Measurements from ENCODE around the gene SLC9C1.

SLC9C1 gene

DNA sequence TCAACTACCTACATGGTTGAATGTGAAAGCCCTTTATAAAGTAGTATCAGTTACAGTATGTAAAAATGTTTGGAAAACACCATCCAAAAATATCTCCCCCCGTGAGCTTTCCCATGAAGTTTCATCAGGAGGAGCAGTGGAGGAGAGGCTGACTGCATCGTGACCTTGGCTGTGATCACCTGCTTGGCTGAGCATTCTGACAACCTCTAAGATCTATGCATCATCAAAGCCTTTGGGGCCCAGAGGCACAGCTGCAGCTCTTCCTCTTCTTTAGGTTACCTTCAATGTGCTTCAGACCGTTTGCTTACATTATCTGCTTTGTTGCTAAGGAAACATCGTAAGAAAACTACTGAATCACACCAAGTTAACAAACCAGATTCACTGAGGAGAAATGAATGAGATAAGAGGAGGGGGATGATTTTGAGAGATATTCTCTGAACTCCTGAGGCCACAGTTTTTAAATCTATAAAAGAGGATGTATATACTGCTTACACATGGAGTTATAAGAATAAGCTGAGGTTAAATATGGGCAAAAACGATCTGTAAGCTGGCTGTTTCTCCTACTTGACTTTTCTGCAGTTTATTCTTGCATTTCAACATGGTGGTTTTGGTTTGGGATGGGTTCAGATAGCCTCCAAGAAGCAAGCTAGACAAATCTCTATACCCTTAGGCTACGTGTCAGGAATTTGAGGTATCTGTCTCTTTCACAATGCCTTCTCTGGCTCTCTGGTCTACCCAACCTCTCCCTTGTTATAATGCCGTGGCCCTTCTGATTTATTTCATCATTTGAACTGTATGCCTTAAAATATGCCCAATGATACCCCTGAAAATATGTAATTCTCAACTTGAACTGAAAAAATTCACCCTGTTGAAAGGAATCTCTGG lies 164.9 kb downstream of the SLC9C1 start:
- no peak for DNase-seq

- DNase-seq = no peak
Observed at GRCh38 chr3:112127522-112128494, 166.2 kb downstream of the SLC9C1 start.

DNA sequence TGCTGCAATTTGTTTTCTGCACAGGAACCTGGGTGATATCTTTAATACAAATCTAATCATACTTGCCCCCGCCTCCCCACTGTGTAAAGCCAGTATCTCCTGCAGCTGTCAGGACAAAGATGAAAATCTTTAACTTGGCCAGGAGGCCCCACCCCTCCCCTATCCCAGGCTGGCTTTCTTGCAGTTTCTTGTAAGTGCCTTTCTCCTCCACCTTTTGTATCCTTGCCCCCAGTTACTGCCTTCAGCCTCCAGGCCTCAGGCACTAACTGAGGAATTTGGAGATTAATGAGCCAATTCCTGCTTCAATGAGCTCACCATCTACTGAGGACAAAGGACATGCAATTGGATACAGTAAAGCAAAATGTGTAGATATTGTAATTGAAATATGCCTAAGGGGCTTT lies 167.5 kb downstream of the SLC9C1 start:
- no peak for DNase-seq

DNA sequence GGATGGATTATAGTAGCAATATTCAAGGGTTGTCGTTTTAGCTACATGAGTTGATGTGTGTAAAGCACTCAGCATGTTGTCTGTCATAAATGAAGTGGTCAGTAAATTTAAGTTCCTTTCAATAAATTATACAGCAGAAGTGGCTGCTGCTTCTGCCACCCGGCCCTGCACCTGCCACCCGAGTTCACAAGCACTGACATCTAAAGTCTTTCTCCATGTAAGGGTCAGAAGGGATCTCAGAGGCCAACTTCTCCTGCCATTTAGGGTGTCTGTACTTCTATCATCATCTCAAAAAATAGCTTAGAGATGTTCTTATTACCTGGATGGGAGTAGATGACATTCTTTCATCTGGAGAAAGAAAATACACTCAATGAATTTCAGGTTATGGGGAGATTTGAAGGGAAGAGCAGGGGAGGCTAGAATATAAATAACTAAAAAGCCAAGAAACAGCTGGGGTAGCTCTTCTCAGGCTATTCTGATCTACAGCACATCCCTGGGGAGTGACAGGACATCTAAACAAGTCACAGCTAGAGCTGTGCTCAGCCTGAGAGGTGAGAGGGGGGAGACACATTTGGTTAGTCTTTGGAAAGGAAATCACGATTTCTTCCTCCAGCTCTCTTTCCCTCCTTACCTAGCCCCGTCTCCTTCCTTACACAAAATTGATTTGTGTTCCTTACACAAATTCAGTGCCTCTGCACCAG lies 169.0 kb downstream of the SLC9C1 start:
- DNase-seq = no peak

GRCh38 chr3:112123548-112123947 lies 170.5 kb downstream of the SLC9C1 start:
- no peak for DNase-seq

- no peak for DNase-seq
Observed at GRCh38 chr3:112122870-112123269, 171.1 kb downstream of the SLC9C1 start.

DNA sequence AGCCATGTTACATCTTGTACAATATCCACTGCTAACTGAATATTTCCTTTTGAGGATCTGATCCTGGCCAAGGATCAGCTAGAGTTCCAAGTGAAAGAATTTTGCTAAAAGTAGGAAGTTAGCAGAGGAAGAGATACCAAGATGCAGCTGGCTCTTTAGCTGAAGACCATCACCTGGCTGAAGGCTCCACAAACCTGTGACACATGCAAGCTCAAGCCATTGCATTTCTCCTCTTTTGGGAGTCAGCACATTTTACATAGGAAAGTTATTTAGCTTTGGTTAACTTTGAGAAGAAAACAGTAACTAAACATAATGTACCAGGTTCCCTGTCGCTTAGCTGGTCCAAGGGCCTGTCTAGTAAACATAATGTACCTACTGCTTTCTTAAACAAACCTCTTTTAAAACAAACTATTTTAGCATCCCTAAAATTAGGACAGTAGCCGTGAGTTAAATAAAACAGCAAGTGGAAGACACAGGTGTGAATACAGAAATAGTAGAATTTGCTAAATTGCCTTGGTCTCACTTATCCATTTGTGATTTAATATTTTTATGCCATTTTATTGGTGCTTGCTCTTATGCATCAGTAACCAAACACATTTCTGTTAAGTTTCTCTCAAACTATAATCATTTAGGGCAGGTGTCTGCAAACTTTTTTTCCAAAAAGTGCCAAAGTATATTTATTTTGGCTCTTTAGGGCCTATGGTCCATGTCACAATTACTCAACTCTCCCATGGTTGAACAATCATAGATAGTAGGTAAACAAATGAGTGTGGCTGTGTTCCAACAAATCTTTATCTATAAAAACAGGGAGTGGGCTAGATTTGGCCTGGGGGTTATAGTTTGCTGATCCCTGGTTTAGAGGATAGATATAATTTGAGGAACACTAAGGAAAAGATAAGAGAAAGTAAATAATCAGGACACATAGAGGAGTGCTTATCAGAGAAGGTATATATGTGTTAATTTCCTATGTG lies 172.2 kb downstream of the SLC9C1 start:
- no peak for DNase-seq

DNA sequence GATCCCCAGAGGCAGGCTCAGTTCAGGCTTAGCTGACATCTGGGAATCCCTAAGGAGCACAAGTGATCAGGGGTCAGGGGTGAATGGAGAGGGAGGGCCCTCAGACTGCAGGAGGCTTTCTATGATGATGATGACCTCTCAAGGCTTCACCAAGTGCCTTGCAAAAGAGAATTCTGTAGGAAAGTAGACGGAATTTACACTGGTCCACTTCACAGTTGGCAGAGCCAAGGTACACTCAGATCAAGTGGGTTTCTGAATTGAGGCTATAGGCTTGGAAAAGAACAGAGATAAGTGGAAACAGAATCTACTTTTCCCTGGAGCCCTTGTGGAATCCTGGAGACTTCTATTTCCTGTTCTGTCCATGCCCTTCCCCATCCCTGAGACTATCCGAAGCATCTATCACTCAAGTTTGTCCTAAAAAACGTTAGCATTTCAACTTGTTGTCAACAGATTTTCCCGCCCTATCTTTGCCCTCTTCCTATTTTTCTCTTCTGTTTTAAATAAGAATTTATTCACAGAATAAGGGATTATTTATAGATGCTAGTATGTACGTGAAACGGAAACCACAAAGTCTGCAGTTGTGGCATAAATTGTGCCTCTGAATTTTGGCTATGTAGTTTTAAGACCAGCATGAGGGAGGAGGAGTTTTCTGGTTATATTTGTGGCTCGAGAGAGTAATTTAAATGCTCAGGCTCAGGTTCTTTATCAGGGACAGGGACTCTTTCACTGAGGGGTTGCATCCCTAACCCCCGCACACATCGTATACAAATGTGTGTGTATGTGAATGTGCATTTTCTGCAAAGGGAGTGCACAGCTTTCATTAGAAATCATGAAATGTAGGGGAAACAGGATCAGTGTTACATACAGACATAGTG lies 173.8 kb downstream of the SLC9C1 start:
- no peak for DNase-seq

DNA sequence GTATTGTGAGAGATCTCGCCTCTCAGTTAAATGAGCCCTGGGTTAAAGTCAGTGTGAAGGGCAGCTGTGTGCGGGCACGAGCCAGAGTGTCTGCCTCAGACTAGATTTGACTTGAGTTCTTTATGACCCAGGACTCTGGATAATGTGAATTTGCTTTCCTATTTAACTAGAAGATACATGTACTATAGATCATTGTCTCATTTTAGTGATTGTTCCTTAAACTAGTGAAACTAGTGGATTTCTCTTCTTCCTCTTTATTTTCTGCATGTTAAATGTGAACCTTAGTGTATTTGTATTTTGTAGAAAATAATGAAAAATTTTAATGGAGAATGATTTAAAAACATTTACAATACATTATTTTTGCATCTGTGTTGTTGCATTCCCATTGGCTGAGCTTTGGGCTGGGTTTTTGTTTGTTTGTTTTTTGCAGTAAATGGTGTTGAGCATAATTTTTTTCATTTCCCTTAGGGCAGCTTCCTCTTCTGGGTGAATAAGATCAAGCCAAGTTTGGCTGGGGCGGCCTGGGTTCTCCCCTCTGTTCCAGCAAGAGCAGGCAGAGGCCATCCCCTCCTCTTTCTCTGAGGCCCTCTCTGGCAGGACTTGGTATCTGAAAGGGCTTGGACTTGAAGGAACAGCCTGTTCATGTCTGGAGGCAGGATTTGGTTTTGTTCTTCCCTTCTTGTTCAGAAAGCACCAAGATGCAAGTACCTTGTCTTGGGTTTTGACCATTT lies 176.0 kb downstream of the SLC9C1 start:
- DNase-seq = no peak

DNA sequence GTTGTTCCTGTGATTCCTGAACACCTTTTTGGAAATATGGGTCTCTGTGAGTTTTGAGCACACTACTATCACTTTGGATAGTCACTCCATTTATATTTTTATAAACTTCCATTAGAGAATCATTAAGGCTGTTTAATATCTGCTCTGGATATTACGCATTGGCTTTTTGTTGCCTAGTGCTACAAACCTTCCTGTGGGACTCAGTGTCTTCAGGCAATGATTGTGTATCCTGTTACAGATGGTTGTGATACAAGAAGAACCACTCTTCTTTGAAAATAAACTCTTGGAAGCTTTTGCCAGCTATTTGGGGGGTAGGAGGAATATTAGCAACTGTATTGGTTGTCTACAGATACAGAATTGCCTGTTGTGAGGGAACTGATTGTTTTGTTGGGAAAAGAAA lies 176.6 kb downstream of the SLC9C1 start:
- no peak for DNase-seq

DNA sequence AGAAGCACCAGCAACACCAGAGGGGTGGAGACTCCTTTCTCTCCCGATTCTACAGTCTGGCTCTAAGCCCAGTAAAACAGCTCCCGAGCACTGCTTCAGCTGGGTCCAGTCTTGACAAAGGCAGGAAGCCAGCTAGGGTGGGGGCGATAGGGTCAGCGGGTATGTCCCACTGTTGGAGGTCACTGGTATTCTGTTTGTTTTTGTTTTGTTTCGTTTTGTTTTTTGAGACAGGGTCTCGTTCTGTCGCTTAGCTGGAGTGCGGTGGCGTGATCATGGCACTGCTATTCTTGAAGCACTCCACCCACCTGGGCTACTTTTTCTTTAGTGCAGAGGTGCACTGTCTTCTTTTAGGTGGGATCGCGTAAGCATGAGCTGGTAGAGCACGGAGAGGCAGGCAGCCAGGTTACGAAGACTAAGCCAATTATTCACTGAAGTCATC lies 177.2 kb downstream of the SLC9C1 start:
- DNase-seq = no peak

- no peak for DNase-seq
Observed at GRCh38 chr3:112115806-112116383, 178.1 kb downstream of the SLC9C1 start.

GRCh38 chr3:112115161-112115739 lies 178.8 kb downstream of the SLC9C1 start:
- DNase-seq = no peak

DNA sequence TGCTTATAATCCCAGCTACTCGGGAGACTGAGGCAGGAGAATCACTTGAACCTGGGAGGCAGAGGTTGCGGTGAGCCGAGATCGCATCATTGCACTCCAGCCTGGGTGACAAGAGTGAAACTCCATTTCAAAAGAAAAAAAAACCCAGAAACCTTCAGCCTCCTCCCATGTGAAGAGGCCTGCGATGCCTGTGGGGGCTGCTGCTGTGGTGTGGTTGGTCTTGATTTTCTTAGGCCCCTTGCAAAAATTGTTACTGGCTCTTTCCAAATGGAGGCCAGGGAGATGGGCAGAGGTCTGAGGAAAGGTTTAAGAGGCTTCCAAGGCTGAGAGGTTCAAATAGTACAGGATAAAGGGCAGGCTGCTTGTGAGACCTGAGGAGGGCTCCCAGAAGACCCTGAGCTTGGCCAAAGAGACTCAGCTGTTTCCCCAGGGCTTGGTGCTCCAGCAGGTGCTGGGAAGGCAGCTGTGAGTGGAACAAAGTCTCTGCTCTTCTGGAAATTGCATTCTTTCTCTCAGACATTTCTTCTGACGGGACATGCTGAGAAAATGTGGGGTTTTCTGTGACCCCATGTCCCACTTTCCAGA lies 179.3 kb downstream of the SLC9C1 start:
- no peak for DNase-seq

GRCh38 chr3:112111785-112112402 lies 182.1 kb downstream of the SLC9C1 start:
- peak; percentile 3 for DNase-seq

DNA sequence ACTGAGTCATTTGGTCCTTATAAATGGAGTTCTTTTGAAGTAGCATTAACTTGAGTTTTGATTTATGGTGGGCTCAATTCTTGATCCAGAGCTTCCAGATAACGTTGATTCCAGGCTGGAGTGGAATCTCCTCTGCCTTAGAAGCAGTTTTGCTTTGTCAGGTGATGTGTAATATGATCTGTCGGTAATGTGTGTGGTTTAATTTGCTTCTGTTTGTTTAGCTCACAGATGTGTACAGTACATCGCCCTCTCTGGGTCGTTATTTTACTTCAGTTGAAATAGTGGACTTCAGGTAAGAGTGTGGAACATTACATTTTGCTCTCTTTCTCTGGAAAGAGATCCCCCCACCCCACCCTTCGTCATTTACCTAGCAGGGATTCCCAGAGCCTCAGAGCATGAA lies 184.7 kb downstream of the SLC9C1 start:
- no peak for DNase-seq

DNA sequence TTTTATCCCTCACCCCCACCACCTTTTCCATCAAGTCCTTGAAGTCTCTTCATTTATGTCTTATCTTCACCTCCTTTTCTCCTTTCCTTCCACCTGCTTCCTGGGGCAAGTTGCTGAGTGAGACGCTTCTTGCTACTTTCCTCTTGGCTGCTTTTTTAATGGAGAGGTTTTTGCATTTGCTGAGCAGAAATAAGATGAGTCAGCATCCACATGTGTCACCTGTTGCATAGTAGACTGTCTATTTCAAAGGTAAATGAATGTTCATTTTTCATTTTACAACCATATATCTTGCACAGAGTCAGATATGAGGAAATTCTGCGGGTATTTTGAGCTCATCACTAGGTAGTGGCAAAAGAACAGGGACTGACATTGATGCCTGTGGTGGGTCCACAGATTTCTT lies 189.2 kb downstream of the SLC9C1 start:
- DNase-seq = no peak

GRCh38 chr3:112101916-112102315 lies 192.1 kb downstream of the SLC9C1 start:
- DNase-seq = no peak
